Breast epithelium (tissue), 3 donors: ENCODE data around the gene MAMDC4.
"Not testable (repeated sequence)": the region's sequence is repeated elsewhere in the genome, so short reads cannot be mapped to it uniquely, and the experiment has no call there.

ENCODE experiments used
- CTCF ChIP-seq, 3 donors: fragments of 450-650 bp; IDR thresholded peaks; one replicate each; pipeline ENCODE4 v1.5.1; 2016 to 2017; ENCODE audit warnings: antibody characterized with exemption in 3 of 3, mild to moderate bottlenecking in 3 of 3, moderate library complexity in 3 of 3
- POLR2A ChIP-seq: fragments of 450-650 bp; IDR thresholded peaks from one replicate; pipeline ENCODE4 v1.6.1; 2016; ENCODE audit warnings: antibody characterized with exemption, mild to moderate bottlenecking, moderate library complexity
- POLR2AphosphoS5 ChIP-seq, 3 donors: sonication (generic); formaldehyde crosslinking; IDR thresholded peaks; one replicate each; pipeline ENCODE4 v1.6.1; 2017; ENCODE audit warnings: antibody characterized with exemption in 3 of 3

GRCh38 chr9:136837856-136838277, 14.3 kb upstream of the MAMDC4 start:
- not testable (repeated sequence) for TF ChIP-seq CTCF (IDR thresholded peaks at IDR 0.05); POLR2AphosphoS5 (IDR thresholded peaks at IDR 0.05); POLR2A
